A549 (cell line): Measurements from ENCODE around the gene MCM3AP. TPM values are rescaled to one million over a fixed set of nuclear protein-coding genes. Genes with fewer than 3 reads are reported as not detected.
A peak's percentile ranks its signal among the peaks of the same experiment; 100 is the strongest.

Experiments used
- BCL3 ChIP-seq: fragments of >200 bp; sonication (Bioruptor Twin); formaldehyde crosslinking; IDR thresholded peaks from 3 replicates; pipeline ENCODE4 v1.6.1; 2016
- CBX8 ChIP-seq: fragments of 200-600 bp; sonication (generic); IDR thresholded peaks from 2 replicates; pipeline ENCODE4 v1.6.1; 2016
- CEBPB ChIP-seq, 2 experiments: fragments of >200 bp in 1 of 2; sonication (Bioruptor Twin) in 1 of 2; formaldehyde crosslinking in 1 of 2; IDR thresholded peaks; 2 replicates each; pipeline ENCODE4 v1.6.1; 2012 to 2016
- CTCF ChIP-seq: fragments of >200 bp; sonication (Bioruptor Twin); formaldehyde crosslinking; IDR thresholded peaks from 3 replicates; pipeline ENCODE4 v1.5.1; 2016
- ESRRA ChIP-seq: fragments of 150-350 bp; IDR thresholded peaks from 2 replicates; pipeline ENCODE4 v1.6.1; 2014; ENCODE audit warnings: mild to moderate bottlenecking, low read length, borderline replicate concordance
- FOSB ChIP-seq: fragments of 250-450 bp; sonication (Bioruptor Pico); IDR thresholded peaks from 2 replicates; pipeline ENCODE4 v1.5.0; 2020; ENCODE audit warnings: mild to moderate bottlenecking, moderate library complexity
- FOXS1 ChIP-seq: fragments of 250-450 bp; sonication (Bioruptor Pico); IDR thresholded peaks from 2 replicates; pipeline ENCODE4 v1.5.0; 2020; ENCODE audit warnings: mild to moderate bottlenecking, moderate library complexity
- HDAC2 ChIP-seq: fragments of 200-600 bp; sonication (generic); IDR thresholded peaks from 2 replicates; pipeline ENCODE4 v1.6.1; 2016
- HES2 ChIP-seq: fragments of >200 bp; sonication (Bioruptor Twin); formaldehyde crosslinking; IDR thresholded peaks from 2 replicates; pipeline ENCODE4 v1.6.1; 2016
- HOXA7 ChIP-seq: fragments of 250-450 bp; sonication (Bioruptor Pico); IDR thresholded peaks from 2 replicates; pipeline ENCODE4 v1.5.0; 2020; ENCODE audit warnings: mild to moderate bottlenecking, moderate library complexity
- KDM5A ChIP-seq: fragments of 200-600 bp; sonication (generic); IDR thresholded peaks from 2 replicates; pipeline ENCODE4 v1.6.1; 2016; ENCODE audit warnings: antibody characterized with exemption, mild to moderate bottlenecking
- MAFK ChIP-seq: fragments of 450-650 bp; IDR thresholded peaks from 2 replicates; pipeline ENCODE4 v1.6.1; 2014; ENCODE audit not compliant: partially characterized antibody
- NFE2L2 ChIP-seq: fragments of 150-350 bp; conservative IDR thresholded peaks from 2 replicates; pipeline ENCODE4 v1.6.1; 2014; ENCODE audit warnings: low read length
- NR3C1 ChIP-seq: fragments of >200 bp; sonication (Bioruptor Twin); formaldehyde crosslinking; IDR thresholded peaks from 3 replicates; pipeline ENCODE4 v1.6.1; 2017
- PBX3 ChIP-seq: IDR thresholded peaks from 2 replicates; pipeline ENCODE4 v1.6.1; 2012
- PHF8 ChIP-seq: fragments of 200-600 bp; sonication (generic); IDR thresholded peaks from 2 replicates; pipeline ENCODE4 v1.6.1; 2016; ENCODE audit warnings: low read depth, mild to moderate bottlenecking, antibody characterized with exemption, moderate library complexity, borderline replicate concordance
- POLR2A ChIP-seq: IDR thresholded peaks from 2 replicates; pipeline ENCODE4 v1.6.1; 2012; ENCODE audit warnings: mild to moderate bottlenecking, low read length
- RCOR1 ChIP-seq: fragments of 150-350 bp; IDR thresholded peaks from 2 replicates; pipeline ENCODE4 v1.6.1; 2014; ENCODE audit warnings: antibody characterized with exemption, low read length, low read depth
- RFX5 ChIP-seq: fragments of 450-650 bp; IDR thresholded peaks from 2 replicates; pipeline ENCODE4 v1.7.1; 2014; ENCODE audit warnings: antibody characterized with exemption, mild to moderate bottlenecking, moderate library complexity
- RNF2 ChIP-seq: fragments of 200-600 bp; sonication (generic); IDR thresholded peaks from 2 replicates; pipeline ENCODE4 v1.6.1; 2016; ENCODE audit warnings: low read depth, mild to moderate bottlenecking, antibody characterized with exemption, moderate library complexity, borderline replicate concordance
- SMC3 ChIP-seq: fragments of >200 bp; sonication (Bioruptor Twin); formaldehyde crosslinking; IDR thresholded peaks from 3 replicates; pipeline ENCODE4 v1.6.1; 2018; ENCODE audit warnings: inconsistent platforms
- ZSCAN20 ChIP-seq: fragments of 250-450 bp; sonication (Bioruptor Pico); IDR thresholded peaks from 2 replicates; pipeline ENCODE4 v1.8.0; 2022; ENCODE audit warnings: mild to moderate bottlenecking, moderate library complexity
- polyA plus RNA-seq, 4 experiments: library from polyadenylated mRNA; depleted of rRNA in 3 of 4; stranded (reverse); fragments of >200 nt; fragmentation: RNase III in 1 of 4; extraction: RNeasy Plus Mini Kit Qiagen cat#74134 plus additional on column Dnase treatment in 1 of 4; gene quantifications; 2 replicates in 3 of 4; 3 replicates in 1 of 4; pipeline ENCODE4 v1.2.3, GENCODE V29; 2011 to 2017
- TF ChIP-seq, protein P1 (sequence below): fragments of 250-450 bp; sonication (Bioruptor Pico); IDR thresholded peaks from 2 replicates; pipeline ENCODE4 v1.5.0; 2021; ENCODE audit warnings: mild to moderate bottlenecking, moderate library complexity, borderline replicate concordance
- TF ChIP-seq, protein P2 (sequence below): fragments of 150-350 bp; IDR thresholded peaks from 2 replicates; pipeline ENCODE4 v1.6.1; 2014; ENCODE audit warnings: low read depth, mild to moderate bottlenecking, low read length

The MCM3AP gene
- polyA plus RNA-seq, 2 of the 4 experiments (the other 2 are of a cell fraction): 41.2 to 43.6 TPM

GRCh38 chr21:46229133-46229922, 56.1 kb downstream of the MCM3AP start (continued):
- TF ChIP-seq CTCF (peak; percentile 42), CBX8 (no peak), NR3C1 (no peak), RCOR1 (no peak), ZSCAN20 (CRISPR knock-in tag) (no peak), CEBPB (IDR thresholded peaks at IDR 0.05) (no peak), KDM5A (no peak), BCL3 (0 out of 3 replicates have a peak, but pooled peaks have one; percentile 41), ESRRA (no peak), FOXS1 (CRISPR knock-in tag) (no peak), SMC3 (no peak), HDAC2 (no peak), RFX5 (no peak), PBX3 (no peak), PHF8 (peak; percentile 54; the same call in 1 of the 2 replicates), FOSB (no peak), HOXA7 (no peak), MAFK (no peak), RNF2 (no peak), NFE2L2 (no peak), POLR2A (peak; percentile 21; the same call in 1 of the 2 replicates), HES2 (no peak)
- TF ChIP-seq, protein P1, sequence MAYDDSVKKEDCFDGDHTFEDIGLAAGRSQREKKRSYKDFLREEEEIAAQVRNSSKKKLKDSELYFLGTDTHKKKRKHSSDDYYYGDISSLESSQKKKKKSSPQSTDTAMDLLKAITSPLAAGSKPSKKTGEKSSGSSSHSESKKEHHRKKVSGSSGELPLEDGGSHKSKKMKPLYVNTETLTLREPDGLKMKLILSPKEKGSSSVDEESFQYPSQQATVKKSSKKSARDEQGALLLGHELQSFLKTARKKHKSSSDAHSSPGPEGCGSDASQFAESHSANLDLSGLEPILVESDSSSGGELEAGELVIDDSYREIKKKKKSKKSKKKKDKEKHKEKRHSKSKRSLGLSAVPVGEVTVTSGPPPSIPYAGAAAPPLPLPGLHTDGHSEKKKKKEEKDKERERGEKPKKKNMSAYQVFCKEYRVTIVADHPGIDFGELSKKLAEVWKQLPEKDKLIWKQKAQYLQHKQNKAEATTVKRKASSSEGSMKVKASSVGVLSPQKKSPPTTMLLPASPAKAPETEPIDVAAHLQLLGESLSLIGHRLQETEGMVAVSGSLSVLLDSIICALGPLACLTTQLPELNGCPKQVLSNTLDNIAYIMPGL (CRISPR knock-in tag): no peak
- TF ChIP-seq, protein P2, sequence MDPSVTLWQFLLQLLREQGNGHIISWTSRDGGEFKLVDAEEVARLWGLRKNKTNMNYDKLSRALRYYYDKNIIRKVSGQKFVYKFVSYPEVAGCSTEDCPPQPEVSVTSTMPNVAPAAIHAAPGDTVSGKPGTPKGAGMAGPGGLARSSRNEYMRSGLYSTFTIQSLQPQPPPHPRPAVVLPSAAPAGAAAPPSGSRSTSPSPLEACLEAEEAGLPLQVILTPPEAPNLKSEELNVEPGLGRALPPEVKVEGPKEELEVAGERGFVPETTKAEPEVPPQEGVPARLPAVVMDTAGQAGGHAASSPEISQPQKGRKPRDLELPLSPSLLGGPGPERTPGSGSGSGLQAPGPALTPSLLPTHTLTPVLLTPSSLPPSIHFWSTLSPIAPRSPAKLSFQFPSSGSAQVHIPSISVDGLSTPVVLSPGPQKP: no peak
